ENCODE data around the gene FBLN1.

The FBLN1 gene

GRCh38 chr22:45574069-45574703 is 71.5 kb downstream of the FBLN1 start:
- no peak for DNase-seq

- no peak for DNase-seq
Observed at GRCh38 chr22:45575173-45575572, 72.5 kb downstream of the FBLN1 start.

DNA sequence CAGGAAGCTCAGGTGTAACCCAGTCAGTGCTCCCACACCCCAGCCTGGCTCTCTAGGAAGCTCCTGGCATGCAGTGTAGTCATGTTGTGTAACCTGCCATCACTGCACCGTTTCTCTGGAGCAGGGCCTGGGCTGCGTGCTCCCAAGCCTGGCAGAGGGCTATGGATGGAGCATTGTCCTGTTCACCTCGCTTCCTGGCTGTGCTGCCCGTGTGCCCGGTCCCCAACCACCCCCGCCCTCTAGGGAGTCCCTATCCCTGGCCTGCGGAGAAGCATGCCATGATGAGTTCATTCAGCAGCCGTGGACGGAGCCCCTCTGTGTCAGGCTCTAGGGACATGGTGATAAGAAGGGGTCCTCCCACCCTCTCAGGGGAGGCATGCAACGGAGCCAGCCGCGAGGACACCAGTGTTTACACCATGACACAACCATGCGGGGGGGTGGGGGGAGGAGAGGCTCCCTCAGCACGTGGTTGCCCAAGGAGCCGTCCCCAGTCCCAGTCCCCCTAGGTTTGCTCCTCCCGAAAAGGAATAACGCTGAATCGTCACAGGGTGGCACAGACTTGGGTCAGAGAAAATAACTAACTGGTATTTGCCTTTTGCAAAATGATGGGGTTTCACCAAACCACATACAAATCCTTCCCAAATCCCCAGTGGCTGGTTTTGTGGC is 73.1 kb downstream of the FBLN1 start:
- DNase-seq, result no peak

DNA sequence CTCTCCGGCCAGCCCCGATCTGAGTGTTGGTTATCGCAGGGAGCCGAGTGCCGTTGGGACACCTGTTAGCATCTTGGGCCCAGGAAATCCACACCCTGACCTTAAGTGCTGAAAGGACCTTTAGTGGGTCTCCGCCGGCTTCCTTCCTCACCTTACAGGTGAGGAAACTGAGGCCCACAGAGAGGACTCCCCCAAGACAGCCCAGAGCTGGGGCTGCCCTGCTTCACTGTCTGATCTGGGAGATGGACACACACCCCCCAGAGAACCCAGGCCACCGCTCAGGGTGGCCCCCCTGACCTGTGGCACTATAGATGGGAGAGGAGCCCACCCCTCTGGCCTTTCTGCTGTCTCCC is 73.6 kb downstream of the FBLN1 start:
- DNase-seq, result no peak

- DNase-seq, result no peak
Observed at GRCh38 chr22:45576730-45577464, 74.2 kb downstream of the FBLN1 start.

DNA sequence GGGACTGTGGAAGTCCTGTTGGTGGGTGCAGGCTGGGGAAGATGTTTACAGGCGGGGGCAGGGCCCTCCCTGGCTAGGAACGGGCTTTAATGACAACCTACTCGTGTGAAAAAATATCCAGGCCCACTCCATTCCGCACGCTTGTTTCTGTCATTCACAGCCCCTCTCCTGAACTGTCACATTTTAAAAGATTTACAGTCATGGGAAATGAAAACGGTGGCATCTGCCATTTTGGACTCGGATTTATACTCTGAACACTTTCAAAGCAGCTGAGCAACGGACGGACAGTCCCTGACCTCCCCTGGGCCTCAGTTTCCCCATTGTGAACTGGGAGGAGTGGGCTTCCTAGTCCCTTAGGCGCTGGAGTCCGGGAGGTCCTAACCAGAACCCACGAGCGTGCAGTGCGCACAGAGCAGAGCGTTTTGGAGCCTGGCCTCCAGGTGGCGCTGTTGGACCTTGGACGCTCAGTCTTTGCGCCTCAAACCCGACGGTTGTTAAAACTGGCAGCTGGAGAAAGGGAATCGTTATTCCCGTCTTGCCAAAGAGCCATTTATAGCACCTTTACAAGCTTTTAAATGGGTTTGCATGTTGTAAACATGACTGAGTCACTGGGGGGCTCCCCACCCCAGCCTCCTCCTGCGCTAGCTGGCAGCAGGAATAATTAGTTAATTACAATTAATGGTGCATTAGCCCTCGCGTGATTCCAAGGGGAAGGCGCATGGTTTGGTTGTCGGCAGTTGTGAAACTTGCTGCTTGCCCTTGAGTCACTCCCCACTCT is 75.3 kb downstream of the FBLN1 start:
- peak; percentile 82 for DNase-seq

DNA sequence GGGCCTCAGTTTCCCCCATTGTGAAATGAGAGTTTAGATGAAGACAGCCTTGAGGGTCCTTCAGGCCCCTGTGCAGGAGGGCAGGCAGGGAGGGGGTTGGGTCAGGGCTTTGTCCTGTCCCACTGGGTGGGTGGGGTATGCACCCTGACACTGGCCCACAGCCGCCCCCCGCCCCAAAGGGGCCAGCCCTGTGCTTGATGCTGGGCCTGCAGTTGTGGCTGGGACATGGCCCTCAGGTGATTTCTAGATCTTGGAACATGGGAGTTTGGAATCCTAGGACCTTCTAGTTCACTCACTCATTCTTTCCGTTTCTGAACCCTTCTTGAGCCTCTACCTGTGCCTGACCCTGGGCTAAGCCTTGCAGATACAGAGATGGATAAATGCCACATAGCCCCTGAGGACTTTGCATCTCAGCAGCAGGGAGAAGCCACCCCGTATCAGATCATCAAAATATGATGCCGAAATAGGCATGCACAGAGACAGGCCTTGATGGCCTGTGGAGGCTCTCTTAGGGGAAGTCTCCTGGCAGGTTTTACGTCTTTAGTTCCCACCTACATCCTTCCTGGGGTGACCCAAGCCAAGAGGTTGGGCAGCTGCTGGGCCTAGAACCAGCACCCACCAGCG is 76.0 kb downstream of the FBLN1 start:
- no peak for DNase-seq

DNA sequence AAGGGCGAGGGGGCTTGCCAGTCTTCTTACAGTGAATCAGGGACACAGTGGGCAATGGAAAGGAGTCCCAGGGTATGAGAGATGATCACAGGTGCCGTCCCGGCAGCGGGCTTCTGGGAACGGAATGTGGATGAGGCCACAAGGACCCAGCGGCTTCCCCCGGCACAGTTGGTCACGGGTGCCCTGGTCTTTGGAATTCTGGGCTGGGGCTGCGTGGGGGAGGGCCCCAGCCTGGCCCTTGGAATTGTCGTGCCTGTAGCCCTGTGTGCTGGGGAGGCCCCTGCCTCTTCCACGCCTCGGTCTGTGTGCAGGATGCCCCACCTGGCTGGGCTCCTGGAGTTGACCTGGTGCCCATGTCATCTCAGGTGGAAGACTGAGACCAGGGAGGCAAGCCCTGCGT is 76.6 kb downstream of the FBLN1 start:
- DNase-seq, result no peak

- DNase-seq, result no peak
Observed at GRCh38 chr22:45579806-45580725, 77.4 kb downstream of the FBLN1 start.

GRCh38 chr22:45580726-45581381 is 78.2 kb downstream of the FBLN1 start:
- no peak for DNase-seq

GRCh38 chr22:45581549-45582080 is 78.9 kb downstream of the FBLN1 start:
- DNase-seq, result no peak

DNA sequence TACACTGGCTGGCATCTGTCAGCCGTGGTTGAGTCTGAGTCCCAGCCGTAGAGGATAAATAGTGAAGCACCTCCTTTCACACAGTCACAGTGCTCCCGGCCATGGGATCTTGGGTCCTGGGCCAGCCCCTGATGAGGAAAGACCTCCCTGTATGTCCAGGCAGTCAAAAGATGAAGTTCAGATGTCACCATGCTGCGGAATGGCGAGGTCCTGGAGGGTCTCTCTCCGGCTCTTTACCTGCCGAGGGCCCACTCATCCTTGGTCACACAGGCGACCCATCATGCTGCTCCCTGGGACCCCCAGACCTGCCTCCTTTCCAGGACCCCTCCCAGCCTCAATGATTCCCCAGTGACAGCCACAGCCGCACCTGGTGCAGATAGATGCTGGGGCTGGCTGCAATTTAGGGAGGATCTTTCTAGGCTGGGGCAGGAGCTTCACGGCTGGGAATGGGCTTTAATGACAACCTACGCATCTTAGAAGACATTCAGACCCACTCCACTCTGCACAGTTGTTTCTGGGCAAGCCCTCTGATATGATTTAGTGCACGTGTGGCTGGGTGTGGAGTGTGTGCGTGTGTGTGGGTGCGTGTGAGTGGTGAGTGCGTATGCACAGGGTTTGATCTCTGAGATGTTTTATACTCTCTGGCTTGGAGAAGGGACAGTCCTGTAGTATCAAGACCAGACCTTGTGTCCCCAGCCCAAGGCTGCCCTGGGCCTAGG is 79.7 kb downstream of the FBLN1 start:
- DNase-seq, result no peak

- no peak for DNase-seq
Observed at GRCh38 chr22:45582955-45583320, 80.3 kb downstream of the FBLN1 start.

DNA sequence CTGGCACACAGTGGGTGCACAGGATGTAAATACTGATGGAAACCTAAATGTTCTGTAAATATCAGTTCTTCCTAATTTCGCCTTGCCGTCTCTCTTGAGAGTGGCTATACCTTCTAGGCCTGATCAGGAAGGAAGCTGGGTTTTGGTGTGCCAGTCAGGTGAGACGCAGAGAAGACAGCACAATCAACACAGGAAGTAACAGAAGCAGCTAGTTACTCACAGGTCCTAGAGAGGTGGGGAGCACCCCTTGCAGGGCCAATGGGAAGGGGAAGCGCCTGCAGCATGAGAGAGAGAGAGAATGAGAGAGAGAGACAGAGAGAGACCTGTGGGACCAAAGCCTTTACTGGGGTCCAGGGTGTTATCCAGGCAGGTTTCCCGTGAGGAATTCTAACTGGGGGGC is 80.8 kb downstream of the FBLN1 start:
- DNase-seq, result no peak

GRCh38 chr22:45584121-45584570 is 81.5 kb downstream of the FBLN1 start:
- DNase-seq, result no peak

DNA sequence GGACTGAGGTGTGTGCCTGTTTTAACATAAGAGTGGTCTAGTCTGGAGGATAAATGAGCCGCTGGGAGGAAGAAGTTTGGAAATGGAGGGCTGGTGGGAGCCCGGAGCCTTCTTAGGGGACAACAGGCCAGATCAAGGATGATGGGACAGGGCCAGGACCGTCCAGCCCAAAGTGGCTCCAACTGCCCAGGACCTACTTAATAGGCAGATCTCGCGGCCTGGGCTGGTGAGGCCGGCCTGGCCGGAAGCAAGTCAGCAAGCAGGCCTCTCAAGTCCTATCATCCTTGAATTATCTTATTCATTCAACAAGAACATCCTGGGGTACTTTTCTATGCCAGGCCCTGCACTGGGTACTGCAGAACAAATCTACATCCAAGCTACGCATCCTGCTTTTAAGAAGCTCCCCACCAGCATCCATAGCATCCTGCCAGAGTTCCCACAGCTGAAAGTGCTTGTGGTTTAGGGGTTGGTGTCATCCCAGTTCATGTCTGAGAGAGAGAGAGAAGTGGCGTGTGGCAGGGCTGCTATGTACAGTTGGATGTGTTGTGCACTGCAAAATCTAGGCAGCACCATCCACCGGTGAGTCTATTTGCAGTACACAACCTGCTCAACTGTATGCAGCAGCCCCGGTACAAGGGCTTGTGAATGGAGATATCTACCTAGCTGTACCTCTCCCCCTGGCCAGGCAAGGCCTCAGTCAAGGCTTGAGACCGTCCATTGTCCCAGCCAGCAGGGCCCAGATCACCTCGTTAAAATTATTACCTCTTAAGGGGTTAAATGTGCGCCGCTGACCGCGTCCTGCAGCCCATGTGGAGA is 82.1 kb downstream of the FBLN1 start:
- no peak for DNase-seq

DNA sequence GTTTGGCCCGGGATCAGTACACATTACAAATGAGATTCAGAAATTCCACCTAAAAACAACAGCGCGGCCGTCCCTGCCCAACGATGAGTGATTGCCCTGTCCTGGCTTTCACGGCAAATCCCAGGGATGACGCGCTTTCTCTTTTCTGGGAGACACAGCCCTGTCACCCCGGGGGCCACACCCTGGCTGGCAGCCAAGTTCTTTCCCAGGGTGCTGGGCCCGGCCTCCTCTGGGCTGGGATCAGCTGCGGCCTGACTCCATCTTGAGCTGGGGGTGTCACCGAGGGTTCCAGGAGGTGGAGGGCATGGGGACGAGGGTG is 82.7 kb downstream of the FBLN1 start:
- DNase-seq, result no peak

GRCh38 chr22:45585946-45586540 is 83.4 kb downstream of the FBLN1 start:
- DNase-seq, result no peak
